Activated CD4-positive, alpha-beta T cell treated with anti-CD3 and anti-CD28 coated beads for 36 hours (primary cell): ENCODE results near the gene SAMD4A. TPM values are rescaled to one million over a fixed set of nuclear protein-coding genes. Genes with fewer than 3 reads are reported as not detected.

Experiments used
- ATAC-seq: fragments of 200-7000 bp; cut with Tn5 transposase; one replicate; pipeline ENCODE4 v1.10.0; 2021; ENCODE audit warnings: mild to moderate bottlenecking, moderate library complexity
- CTCF ChIA-PET: fragments of 350-600 bp; sonication (Branson Sonifier 250); formaldehyde crosslinking; loops from one replicate; lab custom pipeline; 2021; ENCODE audit warnings: antibody characterized with exemption; lab: Charles Lee
- POLR2A ChIA-PET: fragments of 350-600 bp; sonication (Branson Sonifier 250); formaldehyde crosslinking; loops from one replicate; lab custom pipeline; 2021; ENCODE audit warnings: antibody characterized with exemption, inconsistent platforms; lab: Charles Lee
- DNase-seq: peaks from one replicate; pipeline ENCODE4 v3.0.0-alpha.2; 2020
- H3K27ac Mint-ChIP-seq: one replicate; pipeline ENCODE4 v1.8.0; 2021; ENCODE audit warnings: mixed read lengths
- H3K27me3 Mint-ChIP-seq: one replicate; pipeline ENCODE4 v1.8.0; 2021; ENCODE audit warnings: mixed read lengths
- H3K36me3 Mint-ChIP-seq: one replicate; pipeline ENCODE4 v1.8.0; 2021; ENCODE audit warnings: low read depth, mixed read lengths
- H3K4me1 Mint-ChIP-seq: one replicate; pipeline ENCODE4 v1.8.0; 2021; ENCODE audit warnings: mixed read lengths
- H3K4me3 Mint-ChIP-seq: one replicate; pipeline ENCODE4 v1.8.0; 2021; ENCODE audit warnings: mild to moderate bottlenecking, moderate library complexity, mixed read lengths
- H3K9me3 Mint-ChIP-seq: one replicate; pipeline ENCODE4 v1.8.0; 2021; ENCODE audit warnings: low read depth, mixed read lengths
- intact Hi-C, 2 experiments: fragments of 100-400 bp; cut with DNase I in 1 of 2; cut with micrococcal nuclease in 1 of 2; formaldehyde crosslinking; loops; one replicate each; pipeline versions ENCODE4 v1.14.2 to v1.15.1; 2022 to 2024; cut with DNase I, micrococcal nuclease
- total RNA-seq, 2 experiments: library from RNA; stranded (reverse); gene quantifications; one replicate each; pipeline ENCODE4 v1.2.3, GENCODE V29; 2021

The SAMD4A gene
- total RNA-seq, 2 experiments from 2014 or later, result 2.7 to 2.8 TPM

- Mint-ChIP-seq H3K36me3 (no peaks in the 10 kb centered on the region), H3K27me3 (peaks cover 18% of the 10 kb centered on the region), H3K27ac (no peak overlapping the region), H3K4me3 (no peak overlapping the region), H3K4me1 (peaks cover 11% of the 10 kb centered on the region), H3K9me3 (no peaks in the 10 kb centered on the region)
- CTCF ChIA-PET, result interaction anchor here (0.5 to 6.6 kb wide), 24 partner anchors 8 to 414 kb away, joined by 3 to 42 read pairs (median 3); no protein-coding TSS in a partner anchor
- POLR2A ChIA-PET, result no interaction called here
- intact Hi-C loops, result loop anchor here (1.0 to 2.0 kb wide), 3 partner anchors 29 to 241 kb away; no protein-coding TSS in a partner anchor
- peak; percentile 87 for ATAC-seq
- DNase-seq, result peak; percentile 91
These were observed 238.8 kb downstream of the SAMD4A start for GRCh38 chr14:54805445-54806322.

- H3K27ac Mint-ChIP-seq, result no peak overlapping the region
- no peak overlapping the region for H3K4me3 Mint-ChIP-seq
- H3K36me3 Mint-ChIP-seq, result no peaks in the 10 kb centered on the region
- ChIA-PET CTCF (interaction anchor here (0.5 to 6.6 kb wide), 22 partner anchors 9 to 242 kb away, joined by 3 to 42 read pairs (median 3); no protein-coding TSS in a partner anchor), POLR2A (no interaction called here)
- peaks cover 11% of the 10 kb centered on the region for H3K4me1 Mint-ChIP-seq
- intact Hi-C loops, result loop anchor here in 1 of 2 experiments (1.0 kb wide), 1 partner anchor 242 kb away; no protein-coding TSS in a partner anchor
- ATAC-seq, result no peak
- DNase-seq, result no peak
- no peaks in the 10 kb centered on the region for H3K9me3 Mint-ChIP-seq
- peaks cover 16% of the 10 kb centered on the region for H3K27me3 Mint-ChIP-seq
These were observed 239.7 kb downstream of the SAMD4A start for GRCh38 chr14:54806616-54807015.

GRCh38 chr14:54807428-54807827, 240.5 kb downstream of the SAMD4A start:
- H3K36me3 Mint-ChIP-seq, result no peaks in the 10 kb centered on the region
- H3K27me3 Mint-ChIP-seq, result peaks cover 15% of the 10 kb centered on the region
- ChIA-PET POLR2A (interaction anchor here (0.6 kb wide), 1 partner anchor 31 kb away, joined by 7 read pairs; no protein-coding TSS in a partner anchor), CTCF (interaction anchor here (0.5 to 6.6 kb wide), 8 partner anchors 15 to 320 kb away, joined by 3 to 42 read pairs (median 4); no protein-coding TSS in a partner anchor)
- intact Hi-C loops, result no loop called here
- peaks cover 11% of the 10 kb centered on the region for H3K4me1 Mint-ChIP-seq
- H3K9me3 Mint-ChIP-seq, result no peaks in the 10 kb centered on the region
- no peak for DNase-seq
- ATAC-seq, result no peak
- no peak overlapping the region for H3K27ac Mint-ChIP-seq
- no peak overlapping the region for H3K4me3 Mint-ChIP-seq

GRCh38 chr14:54807881-54808280, 241.0 kb downstream of the SAMD4A start:
- intact Hi-C loops, result no loop called here
- POLR2A ChIA-PET, result interaction anchor here (0.6 kb wide), 1 partner anchor 30 kb away, joined by 7 read pairs; no protein-coding TSS in a partner anchor
- H3K27me3 Mint-ChIP-seq, result peaks cover 15% of the 10 kb centered on the region
- H3K9me3 Mint-ChIP-seq, result no peaks in the 10 kb centered on the region
- no peak overlapping the region for H3K27ac Mint-ChIP-seq
- DNase-seq (no peak), ATAC-seq (no peak)
- CTCF ChIA-PET, result interaction anchor here (0.5 to 6.6 kb wide), 10 partner anchors 15 to 320 kb away, joined by 3 to 42 read pairs (median 4); no protein-coding TSS in a partner anchor
- no peak overlapping the region for H3K4me3 Mint-ChIP-seq
- H3K4me1 Mint-ChIP-seq, result peaks cover 11% of the 10 kb centered on the region
- no peaks in the 10 kb centered on the region for H3K36me3 Mint-ChIP-seq

GRCh38 chr14:54808326-54809161, 241.6 kb downstream of the SAMD4A start:
- intact Hi-C loops, result no loop called here
- H3K4me1 Mint-ChIP-seq, result peaks cover 11% of the 10 kb centered on the region

DNA sequence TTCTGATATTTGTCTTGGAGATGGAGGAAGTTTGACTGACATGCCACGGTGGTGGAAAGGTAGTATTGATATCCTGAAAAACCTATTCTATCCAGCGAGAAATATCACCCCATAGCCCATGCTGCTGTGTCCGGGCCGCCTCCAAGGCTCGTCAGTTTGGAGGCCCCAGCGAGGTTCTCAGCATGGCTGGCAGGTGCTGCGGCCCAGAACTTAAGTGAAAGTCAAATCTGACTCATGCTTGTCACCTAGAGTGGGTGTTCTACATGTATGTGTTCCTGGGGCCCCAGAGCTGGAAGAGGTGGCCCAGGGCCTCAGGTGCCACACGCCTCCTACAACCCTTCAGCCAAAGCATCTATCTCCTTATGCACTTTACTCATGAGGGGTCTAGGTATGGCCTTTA, 242.8 kb downstream of the SAMD4A start:
- no peaks in the 10 kb centered on the region for H3K36me3 Mint-ChIP-seq
- DNase-seq (peak; percentile 53), ATAC-seq (peak; percentile 56)
- ChIA-PET POLR2A (no interaction called here), CTCF (interaction anchor here (0.9 to 2.0 kb wide), 2 partner anchors 11 to 245 kb away, joined by 6 to 11 read pairs; no protein-coding TSS in a partner anchor)
- H3K4me3 Mint-ChIP-seq, result no peak overlapping the region
- H3K9me3 Mint-ChIP-seq, result no peaks in the 10 kb centered on the region
- intact Hi-C loops, result no loop called here
- no peak overlapping the region for H3K27ac Mint-ChIP-seq
- H3K27me3 Mint-ChIP-seq, result peaks cover 10% of the 10 kb centered on the region
- H3K4me1 Mint-ChIP-seq, result peaks cover 11% of the 10 kb centered on the region

More at GRCh38 chr14:54808326-54809161, 241.6 kb downstream of the SAMD4A start:
- ChIA-PET POLR2A (no interaction called here), CTCF (interaction anchor here (0.6 to 6.6 kb wide), 8 partner anchors 35 to 255 kb away, joined by 3 to 42 read pairs (median 4); no protein-coding TSS in a partner anchor)
- DNase-seq, result no peak
- H3K9me3 Mint-ChIP-seq, result no peaks in the 10 kb centered on the region
- H3K4me3 Mint-ChIP-seq, result no peak overlapping the region
- ATAC-seq, result no peak
- H3K27me3 Mint-ChIP-seq, result peaks cover 15% of the 10 kb centered on the region
- H3K36me3 Mint-ChIP-seq, result no peaks in the 10 kb centered on the region
- no peak overlapping the region for H3K27ac Mint-ChIP-seq

GRCh38 chr14:54812617-54813016, 245.7 kb downstream of the SAMD4A start:
- Mint-ChIP-seq H3K4me3 (no peak overlapping the region), H3K27me3 (no peaks in the 10 kb centered on the region), H3K4me1 (peaks cover 6% of the 10 kb centered on the region), H3K27ac (no peak overlapping the region), H3K36me3 (no peaks in the 10 kb centered on the region), H3K9me3 (no peaks in the 10 kb centered on the region)
- DNase-seq (no peak), ATAC-seq (no peak)
- intact Hi-C loops, result no loop called here
- ChIA-PET POLR2A (no interaction called here), CTCF (interaction anchor here (0.8 to 2.0 kb wide), 4 partner anchors 16 to 248 kb away, joined by 3 to 7 read pairs (median 3); no protein-coding TSS in a partner anchor)

GRCh38 chr14:54813081-54813480, 246.2 kb downstream of the SAMD4A start:
- ChIA-PET CTCF (interaction anchor here (0.6 to 2.0 kb wide), 7 partner anchors 16 to 341 kb away, joined by 3 to 7 read pairs (median 3); partner anchors contain the start of gene GCH1), POLR2A (no interaction called here)
- DNase-seq (no peak), ATAC-seq (no peak)
- Mint-ChIP-seq H3K27me3 (no peaks in the 10 kb centered on the region), H3K4me3 (no peak overlapping the region), H3K36me3 (no peaks in the 10 kb centered on the region), H3K27ac (no peak overlapping the region), H3K4me1 (peaks cover 6% of the 10 kb centered on the region), H3K9me3 (no peaks in the 10 kb centered on the region)
- intact Hi-C loops, result no loop called here

- no peaks in the 10 kb centered on the region for H3K27me3 Mint-ChIP-seq
- no peaks in the 10 kb centered on the region for H3K9me3 Mint-ChIP-seq
- intact Hi-C loops, result no loop called here
These were observed 247.1 kb downstream of the SAMD4A start for GRCh38 chr14:54814076-54814475.

GRCh38 chr14:54815016-54815415, 248.1 kb downstream of the SAMD4A start:
- H3K27ac Mint-ChIP-seq, result no peak overlapping the region
- ChIA-PET POLR2A (no interaction called here), CTCF (interaction anchor here (0.7 to 1.5 kb wide), 3 partner anchors 104 to 251 kb away, joined by 3 to 6 read pairs (median 3); no protein-coding TSS in a partner anchor)
- no peaks in the 10 kb centered on the region for H3K9me3 Mint-ChIP-seq
- DNase-seq (no peak), ATAC-seq (no peak)
- H3K4me3 Mint-ChIP-seq, result no peak overlapping the region
- H3K4me1 Mint-ChIP-seq, result peaks cover under 1% of the 10 kb centered on the region
- no peaks in the 10 kb centered on the region for H3K36me3 Mint-ChIP-seq
- intact Hi-C loops, result no loop called here
- H3K27me3 Mint-ChIP-seq, result peaks cover 3% of the 10 kb centered on the region

More at GRCh38 chr14:54814076-54814475, 247.1 kb downstream of the SAMD4A start:
- Mint-ChIP-seq H3K36me3 (no peaks in the 10 kb centered on the region), H3K4me1 (peaks cover 6% of the 10 kb centered on the region), H3K4me3 (no peak overlapping the region), H3K27ac (no peak overlapping the region)
- DNase-seq (peak; percentile 77), ATAC-seq (peak; percentile 72)
- ChIA-PET CTCF (interaction anchor here (0.6 to 2.0 kb wide), 13 partner anchors 9 to 374 kb away, joined by 3 to 9 read pairs (median 3); no protein-coding TSS in a partner anchor), POLR2A (no interaction called here)
